Activated B cell treated with CpG ODN at 0.5 μM for 24 hours (primary cell): ENCODE data around the gene PRCC. TPM values are rescaled to one million over a fixed set of nuclear protein-coding genes. Genes with fewer than 3 reads are reported as not detected.

Experiments used
- ATAC-seq: fragments of 200-7000 bp; cut with Tn5 transposase; one replicate; pipeline ENCODE4 v1.10.0; 2021; ENCODE audit warnings: low read depth, mild to moderate bottlenecking, moderate library complexity
- CTCF ChIA-PET: fragments of 350-600 bp; sonication (Branson Sonifier 250); formaldehyde crosslinking; loops from one replicate; lab custom pipeline; 2021; ENCODE audit warnings: antibody characterized with exemption; lab: Charles Lee
- POLR2A ChIA-PET: fragments of 350-600 bp; sonication (Branson Sonifier 250); formaldehyde crosslinking; loops from one replicate; lab custom pipeline; 2021; ENCODE audit warnings: antibody characterized with exemption; lab: Charles Lee
- DNase-seq: peaks from one replicate; pipeline ENCODE4 v3.0.0; 2022
- H3K27ac Mint-ChIP-seq: one replicate; pipeline ENCODE4 v1.8.0; 2020; ENCODE audit warnings: mixed read lengths
- H3K27me3 Mint-ChIP-seq: one replicate; pipeline ENCODE4 v1.8.0; 2021; ENCODE audit warnings: mixed read lengths
- H3K36me3 Mint-ChIP-seq: one replicate; pipeline ENCODE4 v1.8.0; 2021; ENCODE audit warnings: low read depth, mixed read lengths
- H3K4me1 Mint-ChIP-seq: one replicate; pipeline ENCODE4 v1.8.0; 2021; ENCODE audit warnings: mixed read lengths
- H3K4me3 Mint-ChIP-seq: one replicate; pipeline ENCODE4 v1.8.0; 2020; ENCODE audit warnings: mild to moderate bottlenecking, mixed read lengths
- H3K9me3 Mint-ChIP-seq: one replicate; pipeline ENCODE4 v1.8.0; 2020; ENCODE audit warnings: mixed read lengths
- intact Hi-C: fragments of 100-400 bp; cut with micrococcal nuclease; formaldehyde crosslinking; loops from one replicate; pipeline ENCODE4 v1.15.1; 2024
- total RNA-seq: library from RNA; stranded (reverse); gene quantifications from 2 replicates; pipeline ENCODE4 v1.2.3, GENCODE V29; 2022
- TF ChIP-seq, protein P1 (sequence below): fragments of 200-600 bp; IDR thresholded peaks from one replicate; pipeline ENCODE4 v1.8.0; 2022; ENCODE audit warnings: antibody characterized with exemption, mild to moderate bottlenecking

The PRCC gene
- total RNA-seq, 1 donor from 2014 or later = 81.4 TPM

DNA sequence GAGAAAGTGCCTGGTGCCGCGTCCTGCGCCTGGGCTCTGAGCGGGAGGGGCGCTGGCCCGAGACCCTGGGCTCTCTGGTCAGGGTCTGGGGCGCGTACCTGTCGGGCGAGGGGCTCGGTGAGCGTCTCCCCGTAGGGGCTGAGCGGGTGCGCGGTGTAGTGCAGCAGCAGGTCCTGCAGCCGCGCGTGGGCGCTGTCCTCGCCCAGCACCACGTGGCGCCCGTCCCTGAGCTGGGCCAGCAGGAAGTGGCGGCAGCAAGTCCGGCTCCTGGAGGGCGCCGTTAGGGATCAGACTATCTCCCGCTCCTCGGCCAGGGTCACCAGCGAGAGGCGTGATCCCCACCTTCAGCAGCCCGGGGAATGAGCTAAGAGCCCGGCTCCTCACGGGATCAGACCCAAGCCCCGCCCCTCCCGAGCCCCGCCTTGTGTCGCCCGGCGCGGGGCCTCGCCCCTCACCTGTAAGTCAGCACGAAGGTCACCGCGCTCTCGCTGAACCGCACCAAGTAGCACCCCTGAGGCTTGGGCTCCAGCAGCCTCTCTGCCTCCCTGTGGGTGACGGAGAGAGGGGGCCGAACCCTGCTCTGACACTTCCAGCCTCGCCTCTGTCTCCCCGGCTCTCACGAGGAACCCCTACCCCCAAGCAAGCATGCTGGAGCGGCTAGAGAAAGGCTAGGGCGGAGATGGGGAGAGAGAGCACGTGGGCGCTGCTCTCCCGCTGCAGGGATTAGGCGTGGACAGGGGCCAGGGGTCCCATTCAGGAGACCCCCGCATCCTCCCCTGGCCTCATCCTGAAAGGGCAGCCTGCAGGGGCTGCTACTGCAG is 46.6 kb downstream of the PRCC start:
- TF ChIP-seq, protein P1, sequence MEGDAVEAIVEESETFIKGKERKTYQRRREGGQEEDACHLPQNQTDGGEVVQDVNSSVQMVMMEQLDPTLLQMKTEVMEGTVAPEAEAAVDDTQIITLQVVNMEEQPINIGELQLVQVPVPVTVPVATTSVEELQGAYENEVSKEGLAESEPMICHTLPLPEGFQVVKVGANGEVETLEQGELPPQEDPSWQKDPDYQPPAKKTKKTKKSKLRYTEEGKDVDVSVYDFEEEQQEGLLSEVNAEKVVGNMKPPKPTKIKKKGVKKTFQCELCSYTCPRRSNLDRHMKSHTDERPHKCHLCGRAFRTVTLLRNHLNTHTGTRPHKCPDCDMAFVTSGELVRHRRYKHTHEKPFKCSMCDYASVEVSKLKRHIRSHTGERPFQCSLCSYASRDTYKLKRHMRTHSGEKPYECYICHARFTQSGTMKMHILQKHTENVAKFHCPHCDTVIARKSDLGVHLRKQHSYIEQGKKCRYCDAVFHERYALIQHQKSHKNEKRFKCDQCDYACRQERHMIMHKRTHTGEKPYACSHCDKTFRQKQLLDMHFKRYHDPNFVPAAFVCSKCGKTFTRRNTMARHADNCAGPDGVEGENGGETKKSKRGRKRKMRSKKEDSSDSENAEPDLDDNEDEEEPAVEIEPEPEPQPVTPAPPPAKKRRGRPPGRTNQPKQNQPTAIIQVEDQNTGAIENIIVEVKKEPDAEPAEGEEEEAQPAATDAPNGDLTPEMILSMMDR = no peak
- ChIA-PET POLR2A (interaction anchor here (0.7 kb wide), 1 partner anchor 88 kb away, joined by 3 read pairs; no protein-coding TSS in a partner anchor), CTCF (interaction anchor here (0.7 to 1.6 kb wide), 6 partner anchors 8 to 88 kb away, joined by 3 to 8 read pairs (median 5); partner anchors contain the start of gene NTRK1)
- Mint-ChIP-seq H3K4me1 (peaks cover 32% of the 10 kb centered on the region), H3K9me3 (no peaks in the 10 kb centered on the region), H3K4me3 (peak overlapping the region; percentile 85), H3K27me3 (no peaks in the 10 kb centered on the region), H3K36me3 (no peaks in the 10 kb centered on the region), H3K27ac (no peak overlapping the region)
- ATAC-seq = peak; percentile 74
- peak; percentile 57 for DNase-seq
- intact Hi-C loops = loop anchor here (1.0 to 5.0 kb wide), 2 partner anchors 46 to 78 kb away; partner anchors contain the start of genes NTRK1 and PEAR1

DNA sequence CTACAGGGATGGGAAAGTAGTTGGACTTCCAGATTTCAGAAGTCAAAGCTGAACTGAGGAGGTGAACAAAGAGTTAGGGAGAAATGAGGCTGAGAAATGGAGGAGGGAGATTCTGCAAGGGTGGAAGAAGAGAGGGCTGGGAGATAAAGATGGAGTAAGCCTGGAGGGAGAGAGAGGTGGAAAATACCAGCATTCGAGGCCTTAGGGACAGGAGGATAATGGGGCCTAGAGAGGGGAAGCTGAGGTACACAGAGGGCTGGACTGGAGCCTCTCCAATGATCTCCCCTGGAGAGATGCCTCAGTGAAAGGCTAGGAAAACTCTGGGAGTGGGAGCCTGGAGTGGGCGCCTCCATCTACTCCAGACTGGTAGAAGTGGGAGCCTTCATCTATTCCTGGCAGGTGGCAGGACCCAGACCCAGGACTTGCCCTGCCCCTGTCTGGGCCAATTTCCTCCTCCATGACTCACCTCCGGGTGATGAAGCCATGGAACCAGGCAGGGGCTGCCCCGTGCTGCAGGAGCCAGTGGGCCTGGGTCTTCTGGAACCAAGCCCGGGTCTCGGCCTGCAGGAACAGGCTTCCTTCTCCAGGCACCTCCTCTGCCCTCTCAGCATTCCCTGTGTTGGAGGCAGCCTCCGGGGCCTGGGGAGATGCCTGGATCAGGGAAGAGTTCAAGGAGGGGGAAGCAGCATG is 47.4 kb downstream of the PRCC start:
- POLR2A ChIA-PET = interaction anchor here (0.7 kb wide), 1 partner anchor 89 kb away, joined by 3 read pairs; no protein-coding TSS in a partner anchor
- Mint-ChIP-seq H3K9me3 (no peaks in the 10 kb centered on the region), H3K4me1 (peaks cover 32% of the 10 kb centered on the region), H3K27me3 (no peaks in the 10 kb centered on the region), H3K4me3 (peak overlapping the region; percentile 85), H3K36me3 (no peaks in the 10 kb centered on the region), H3K27ac (no peak overlapping the region)
- ATAC-seq (no peak), DNase-seq (no peak)
- intact Hi-C loops = loop anchor here (5.0 kb wide), 1 partner anchor 78 kb away; the partner anchor contains the start of gene PEAR1
- CTCF ChIA-PET = interaction anchor here (0.7 to 1.6 kb wide), 5 partner anchors 7 to 88 kb away, joined by 3 to 8 read pairs (median 6); partner anchors contain the start of gene NTRK1
- TF ChIP-seq, protein P1 = no peak

DNA sequence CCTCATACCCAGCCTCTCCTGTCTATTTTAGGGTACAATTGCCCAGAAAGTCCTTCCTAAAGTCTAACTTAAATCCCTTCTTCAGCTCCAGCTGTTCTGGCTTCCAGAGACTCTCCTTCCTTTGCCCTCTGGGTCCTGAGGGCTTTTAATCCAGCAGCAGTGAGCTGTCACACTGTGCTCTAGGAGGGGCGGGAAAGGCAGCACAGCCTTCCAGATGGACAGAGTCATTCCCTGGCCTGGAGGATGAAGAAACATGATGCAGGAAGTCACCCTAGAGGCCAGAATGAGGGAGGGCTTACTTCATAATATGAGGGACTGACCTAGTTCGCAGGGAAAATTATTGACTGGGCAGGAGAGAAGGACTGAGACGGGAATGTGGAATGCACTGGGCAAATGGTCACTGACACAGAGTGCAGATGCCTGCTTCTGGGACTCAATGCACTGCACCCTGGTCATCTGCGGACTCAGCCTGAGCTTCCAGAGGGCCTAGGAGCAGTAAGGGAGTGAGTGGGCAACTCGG is 48.0 kb downstream of the PRCC start:
- ChIA-PET POLR2A (no interaction called here), CTCF (no interaction called here)
- Mint-ChIP-seq H3K4me1 (peaks cover 32% of the 10 kb centered on the region), H3K27ac (no peak overlapping the region), H3K27me3 (no peaks in the 10 kb centered on the region), H3K36me3 (no peaks in the 10 kb centered on the region), H3K9me3 (no peaks in the 10 kb centered on the region), H3K4me3 (no peak overlapping the region)
- TF ChIP-seq, protein P1 = no peak
- ATAC-seq (no peak), DNase-seq (no peak)
- intact Hi-C loops = no loop called here

DNA sequence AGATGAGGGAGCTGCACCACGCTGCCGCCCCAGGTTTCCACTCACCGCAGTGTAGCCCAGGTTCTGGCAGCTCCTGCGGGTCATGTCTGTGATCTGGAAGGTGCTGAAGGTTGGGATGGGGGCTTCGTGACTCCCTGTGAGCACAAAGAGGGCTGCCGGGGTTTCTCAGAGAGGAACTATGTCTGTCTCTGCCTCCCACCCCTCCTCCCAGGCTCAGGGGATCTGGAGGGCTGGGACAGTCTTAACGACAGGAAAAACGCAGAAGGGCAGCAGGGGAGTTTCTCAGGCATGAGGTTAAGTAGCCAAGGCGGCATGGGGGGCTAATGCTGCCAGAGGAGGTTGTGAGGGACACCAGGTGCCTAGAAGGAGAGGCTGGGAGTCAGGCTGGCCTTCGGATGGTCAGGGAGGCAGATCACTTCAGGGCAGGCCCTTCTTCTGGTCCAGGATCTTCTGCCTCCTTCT is 48.7 kb downstream of the PRCC start:
- ChIA-PET CTCF (no interaction called here), POLR2A (no interaction called here)
- TF ChIP-seq, protein P1 = no peak
- Mint-ChIP-seq H3K27me3 (peaks cover 3% of the 10 kb centered on the region), H3K4me3 (peak overlapping the region; percentile 9), H3K9me3 (no peaks in the 10 kb centered on the region), H3K36me3 (no peaks in the 10 kb centered on the region), H3K27ac (peak overlapping the region; percentile 14), H3K4me1 (peaks cover 32% of the 10 kb centered on the region)
- intact Hi-C loops = no loop called here
- ATAC-seq (no peak), DNase-seq (no peak)
